GM23338 (cell line): ENCODE measurements around the gene POC1B. TPM values are rescaled to one million over a fixed set of nuclear protein-coding genes. Genes with fewer than 3 reads are reported as not detected.

ENCODE experiments used
- ATAC-seq: fragments of 200-7000 bp; cut with Tn5 transposase; 3 replicates; pipeline ENCODE4 v1.9.1; 2020
- DNase-seq: peaks from one replicate; pipeline ENCODE4 v3.0.0-alpha.2; 2015; ENCODE audit warnings: low spot score
- H2AFZ ChIP-seq: fragments of 200-600 bp; sonication (generic); 2 replicates; pipeline ENCODE4 v1.8.0; 2016; ENCODE audit warnings: antibody characterized with exemption, mild to moderate bottlenecking, moderate library complexity
- H3F3A ChIP-seq: fragments of 200-600 bp; sonication (generic); replicated peaks from 2 replicates; pipeline ENCODE4 v1.8.0; 2017; ENCODE audit warnings: antibody characterized with exemption, mixed run types, low read depth
- H3K27ac ChIP-seq: fragments of 200-600 bp; sonication (generic); 2 replicates; pipeline ENCODE4 v1.6.1; 2016; ENCODE audit warnings: low read depth
- H3K27me3 ChIP-seq: fragments of 200-600 bp; sonication (generic); 2 replicates; pipeline ENCODE4 v1.8.0; 2016; ENCODE audit warnings: mild to moderate bottlenecking, mixed run types, moderate library complexity; ENCODE audit not compliant: insufficient read depth
- H3K36me3 ChIP-seq: fragments of 200-600 bp; sonication (generic); 2 replicates; pipeline ENCODE4 v1.8.0; 2016; ENCODE audit warnings: mild to moderate bottlenecking; ENCODE audit not compliant: insufficient read depth
- H3K4me1 ChIP-seq: fragments of 200-600 bp; sonication (generic); 2 replicates; pipeline ENCODE4 v1.8.0; 2016; ENCODE audit warnings: mild to moderate bottlenecking, moderate library complexity; ENCODE audit not compliant: insufficient read depth
- H3K4me2 ChIP-seq: fragments of 200-600 bp; sonication (generic); 2 replicates; pipeline ENCODE4 v1.7.1; 2017; ENCODE audit warnings: mixed run types
- H3K4me3 ChIP-seq: fragments of 200-600 bp; sonication (generic); 2 replicates; pipeline ENCODE4 v1.6.1; 2016; ENCODE audit warnings: mixed run types
- H3K79me2 ChIP-seq: fragments of 200-600 bp; sonication (generic); replicated peaks from 2 replicates; pipeline ENCODE4 v1.8.0; 2017; ENCODE audit warnings: mild to moderate bottlenecking; ENCODE audit not compliant: insufficient read depth
- H3K9me2 ChIP-seq: fragments of 200-600 bp; sonication (generic); 2 replicates; pipeline ENCODE4 v1.8.0; 2017; ENCODE audit not compliant: insufficient read depth
- H4K20me1 ChIP-seq: fragments of 200-600 bp; sonication (generic); replicated peaks from 2 replicates; pipeline ENCODE4 v1.8.0; 2017; ENCODE audit warnings: mild to moderate bottlenecking; ENCODE audit not compliant: insufficient read depth
- H3K27ac Mint-ChIP-seq: 2 replicates; pipeline ENCODE4 v1.8.0; 2020; ENCODE audit warnings: inconsistent platforms, mild to moderate bottlenecking, moderate library complexity, mixed read lengths
- H3K27me3 Mint-ChIP-seq: 3 replicates; pipeline ENCODE4 v1.8.0; 2022; ENCODE audit warnings: low read depth, mild to moderate bottlenecking, moderate library complexity, mixed read lengths, inconsistent platforms; ENCODE audit not compliant: insufficient read depth, poor library complexity
- H3K36me3 Mint-ChIP-seq: 3 replicates; pipeline ENCODE4 v1.8.0; 2021; ENCODE audit warnings: low read depth, mild to moderate bottlenecking, inconsistent platforms, moderate library complexity, mixed read lengths
- H3K4me1 Mint-ChIP-seq: 3 replicates; pipeline ENCODE4 v1.8.0; 2020; ENCODE audit warnings: mild to moderate bottlenecking, inconsistent platforms, mixed read lengths
- H3K4me3 Mint-ChIP-seq: 3 replicates; pipeline ENCODE4 v1.8.0; 2021; ENCODE audit warnings: moderate library complexity, mild to moderate bottlenecking, inconsistent platforms, mixed read lengths
- H3K9me3 Mint-ChIP-seq: 3 replicates; pipeline ENCODE4 v1.8.0; 2020; ENCODE audit warnings: moderate library complexity, mild to moderate bottlenecking, inconsistent platforms, mixed read lengths
- CREB1 ChIP-seq: fragments of 250-450 bp; sonication (Bioruptor Pico); IDR thresholded peaks from 2 replicates; pipeline ENCODE4 v1.5.0; 2020; ENCODE audit warnings: low read depth, mild to moderate bottlenecking, moderate library complexity
- EZH2 ChIP-seq: fragments of 200-600 bp; sonication (generic); IDR thresholded peaks from one replicate; pipeline ENCODE4 v1.8.0; 2017; ENCODE audit warnings: antibody characterized with exemption, mild to moderate bottlenecking, low read depth; ENCODE audit not compliant: unreplicated experiment
- EZH2phosphoT487 ChIP-seq: fragments of 200-600 bp; sonication (generic); IDR thresholded peaks from one replicate; pipeline ENCODE4 v1.8.1; 2018; ENCODE audit warnings: antibody characterized with exemption; ENCODE audit not compliant: unreplicated experiment
- JUNB ChIP-seq: IDR thresholded peaks from one replicate; pipeline ENCODE4 v1.6.1; 2016; ENCODE audit warnings: antibody characterized with exemption; ENCODE audit not compliant: unreplicated experiment
- NANOG ChIP-seq: IDR thresholded peaks from 2 replicates; pipeline ENCODE4 v1.6.1; 2016; ENCODE audit warnings: antibody characterized with exemption, borderline replicate concordance
- POLR2AphosphoS5 ChIP-seq: IDR thresholded peaks from 2 replicates; pipeline ENCODE4 v1.6.1; 2016; ENCODE audit warnings: antibody characterized with exemption, low read depth
- STAT1 ChIP-seq: IDR thresholded peaks from one replicate; pipeline ENCODE4 v1.6.1; 2016; ENCODE audit warnings: antibody characterized with exemption; ENCODE audit not compliant: unreplicated experiment
- ZNF114 ChIP-seq: fragments of 250-450 bp; sonication (Bioruptor Pico); IDR thresholded peaks from 2 replicates; pipeline ENCODE4 v1.5.0; 2020; ENCODE audit warnings: mild to moderate bottlenecking, moderate library complexity
- ZNF331 ChIP-seq: fragments of 250-450 bp; sonication (Bioruptor Pico); IDR thresholded peaks from 2 replicates; pipeline ENCODE4 v1.5.0; 2020; ENCODE audit warnings: low read depth, mild to moderate bottlenecking, moderate library complexity
- polyA plus RNA-seq: library from polyadenylated mRNA; unstranded; fragments of >200 nt; fragmentation: Nextera tagmentation; extraction: Ambion mirVana; gene quantifications from 2 replicates; pipeline ENCODE4 v1.2.1, GENCODE V29; 2016
- total RNA-seq: library from RNA; depleted of rRNA; stranded (reverse); fragments of >200 nt; shearing (Covaris generic); gene quantifications from 2 replicates; pipeline ENCODE4 v1.2.3, GENCODE V29; 2014
- TF ChIP-seq, protein P1 (sequence below): IDR thresholded peaks from one replicate; pipeline ENCODE4 v1.6.1; 2018; ENCODE audit warnings: antibody characterized with exemption; ENCODE audit not compliant: unreplicated experiment
- TF ChIP-seq, protein P2 (sequence below), 2 experiments: fragments of 200-600 bp in 1 of 2; sonication (generic) in 1 of 2; conservative IDR thresholded peaks; 2 replicates each; pipeline versions ENCODE4 v1.5.1 to v1.6.1; 2016 to 2017; ENCODE audit warnings: antibody characterized with exemption in 2 of 2, low read depth in 2 of 2, mild to moderate bottlenecking in 2 of 2, moderate library complexity in 1 of 2
- TF ChIP-seq, protein P3 (sequence below): fragments of 250-450 bp; sonication (Bioruptor Pico); IDR thresholded peaks from 2 replicates; pipeline ENCODE4 v1.5.0; 2020; ENCODE audit warnings: mild to moderate bottlenecking, moderate library complexity
- TF ChIP-seq, protein P4 (sequence below): IDR thresholded peaks from 2 replicates; pipeline ENCODE4 v1.6.1; 2016; ENCODE audit warnings: antibody characterized with exemption

POC1B gene
- total and polyA plus RNA-seq, 2 experiments from 2014 or later = 11.8 to 17.5 TPM

DNA sequence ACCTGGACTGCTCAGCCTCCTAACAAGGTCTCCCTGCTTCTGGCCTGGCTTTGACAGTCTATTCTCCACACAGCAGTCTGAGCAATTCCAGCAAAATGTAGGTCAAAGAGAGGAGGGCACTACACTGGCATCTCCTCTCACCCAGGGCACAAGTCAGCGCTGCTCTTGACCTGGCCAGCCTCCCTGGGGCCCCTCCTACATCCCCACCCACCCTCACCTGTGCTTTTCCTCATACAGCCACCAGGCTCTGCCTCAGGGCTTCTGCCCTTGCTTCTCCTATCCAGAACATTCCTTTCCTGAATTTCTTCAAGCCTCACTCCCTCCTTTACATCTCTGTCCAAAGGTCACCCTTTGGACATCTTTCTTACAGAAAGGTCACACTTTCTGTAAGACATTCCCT is 34.9 kb downstream of the POC1B start:
- Histone ChIP-seq H3K79me2 (no peaks in the 10 kb centered on the region), H3K27ac (no peak overlapping the region), H3K27me3 (no peaks in the 10 kb centered on the region), H3K9me2 (no peaks in the 10 kb centered on the region), H3K4me3 (no peak overlapping the region), H3K4me1 (no peaks in the 10 kb centered on the region; the same call in 1 of the 2 replicates), H2AFZ (no peak overlapping the region), H3K4me2 (no peak overlapping the region), H3F3A (no peaks in the 10 kb centered on the region), H4K20me1 (no peaks in the 10 kb centered on the region), H3K36me3 (no peaks in the 10 kb centered on the region)
- DNase-seq (no peak), ATAC-seq (peak; percentile 71)
- no peak overlapping the region for H3K4me3 Mint-ChIP-seq
- no peak for TF ChIP-seq JUNB
- no peak for TF ChIP-seq EZH2
- TF ChIP-seq, protein P1, sequence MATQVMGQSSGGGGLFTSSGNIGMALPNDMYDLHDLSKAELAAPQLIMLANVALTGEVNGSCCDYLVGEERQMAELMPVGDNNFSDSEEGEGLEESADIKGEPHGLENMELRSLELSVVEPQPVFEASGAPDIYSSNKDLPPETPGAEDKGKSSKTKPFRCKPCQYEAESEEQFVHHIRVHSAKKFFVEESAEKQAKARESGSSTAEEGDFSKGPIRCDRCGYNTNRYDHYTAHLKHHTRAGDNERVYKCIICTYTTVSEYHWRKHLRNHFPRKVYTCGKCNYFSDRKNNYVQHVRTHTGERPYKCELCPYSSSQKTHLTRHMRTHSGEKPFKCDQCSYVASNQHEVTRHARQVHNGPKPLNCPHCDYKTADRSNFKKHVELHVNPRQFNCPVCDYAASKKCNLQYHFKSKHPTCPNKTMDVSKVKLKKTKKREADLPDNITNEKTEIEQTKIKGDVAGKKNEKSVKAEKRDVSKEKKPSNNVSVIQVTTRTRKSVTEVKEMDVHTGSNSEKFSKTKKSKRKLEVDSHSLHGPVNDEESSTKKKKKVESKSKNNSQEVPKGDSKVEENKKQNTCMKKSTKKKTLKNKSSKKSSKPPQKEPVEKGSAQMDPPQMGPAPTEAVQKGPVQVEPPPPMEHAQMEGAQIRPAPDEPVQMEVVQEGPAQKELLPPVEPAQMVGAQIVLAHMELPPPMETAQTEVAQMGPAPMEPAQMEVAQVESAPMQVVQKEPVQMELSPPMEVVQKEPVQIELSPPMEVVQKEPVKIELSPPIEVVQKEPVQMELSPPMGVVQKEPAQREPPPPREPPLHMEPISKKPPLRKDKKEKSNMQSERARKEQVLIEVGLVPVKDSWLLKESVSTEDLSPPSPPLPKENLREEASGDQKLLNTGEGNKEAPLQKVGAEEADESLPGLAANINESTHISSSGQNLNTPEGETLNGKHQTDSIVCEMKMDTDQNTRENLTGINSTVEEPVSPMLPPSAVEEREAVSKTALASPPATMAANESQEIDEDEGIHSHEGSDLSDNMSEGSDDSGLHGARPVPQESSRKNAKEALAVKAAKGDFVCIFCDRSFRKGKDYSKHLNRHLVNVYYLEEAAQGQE = no peak
- no peak for TF ChIP-seq NANOG
- TF ChIP-seq, protein P2, sequence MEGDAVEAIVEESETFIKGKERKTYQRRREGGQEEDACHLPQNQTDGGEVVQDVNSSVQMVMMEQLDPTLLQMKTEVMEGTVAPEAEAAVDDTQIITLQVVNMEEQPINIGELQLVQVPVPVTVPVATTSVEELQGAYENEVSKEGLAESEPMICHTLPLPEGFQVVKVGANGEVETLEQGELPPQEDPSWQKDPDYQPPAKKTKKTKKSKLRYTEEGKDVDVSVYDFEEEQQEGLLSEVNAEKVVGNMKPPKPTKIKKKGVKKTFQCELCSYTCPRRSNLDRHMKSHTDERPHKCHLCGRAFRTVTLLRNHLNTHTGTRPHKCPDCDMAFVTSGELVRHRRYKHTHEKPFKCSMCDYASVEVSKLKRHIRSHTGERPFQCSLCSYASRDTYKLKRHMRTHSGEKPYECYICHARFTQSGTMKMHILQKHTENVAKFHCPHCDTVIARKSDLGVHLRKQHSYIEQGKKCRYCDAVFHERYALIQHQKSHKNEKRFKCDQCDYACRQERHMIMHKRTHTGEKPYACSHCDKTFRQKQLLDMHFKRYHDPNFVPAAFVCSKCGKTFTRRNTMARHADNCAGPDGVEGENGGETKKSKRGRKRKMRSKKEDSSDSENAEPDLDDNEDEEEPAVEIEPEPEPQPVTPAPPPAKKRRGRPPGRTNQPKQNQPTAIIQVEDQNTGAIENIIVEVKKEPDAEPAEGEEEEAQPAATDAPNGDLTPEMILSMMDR (conservative IDR thresholded peaks at IDR 0.05; ENCODE audit: low read depth in 2 of 2) = no peak
- TF ChIP-seq ZNF331 (CRISPR knock-in tag) = no peak
- TF ChIP-seq, protein P3, sequence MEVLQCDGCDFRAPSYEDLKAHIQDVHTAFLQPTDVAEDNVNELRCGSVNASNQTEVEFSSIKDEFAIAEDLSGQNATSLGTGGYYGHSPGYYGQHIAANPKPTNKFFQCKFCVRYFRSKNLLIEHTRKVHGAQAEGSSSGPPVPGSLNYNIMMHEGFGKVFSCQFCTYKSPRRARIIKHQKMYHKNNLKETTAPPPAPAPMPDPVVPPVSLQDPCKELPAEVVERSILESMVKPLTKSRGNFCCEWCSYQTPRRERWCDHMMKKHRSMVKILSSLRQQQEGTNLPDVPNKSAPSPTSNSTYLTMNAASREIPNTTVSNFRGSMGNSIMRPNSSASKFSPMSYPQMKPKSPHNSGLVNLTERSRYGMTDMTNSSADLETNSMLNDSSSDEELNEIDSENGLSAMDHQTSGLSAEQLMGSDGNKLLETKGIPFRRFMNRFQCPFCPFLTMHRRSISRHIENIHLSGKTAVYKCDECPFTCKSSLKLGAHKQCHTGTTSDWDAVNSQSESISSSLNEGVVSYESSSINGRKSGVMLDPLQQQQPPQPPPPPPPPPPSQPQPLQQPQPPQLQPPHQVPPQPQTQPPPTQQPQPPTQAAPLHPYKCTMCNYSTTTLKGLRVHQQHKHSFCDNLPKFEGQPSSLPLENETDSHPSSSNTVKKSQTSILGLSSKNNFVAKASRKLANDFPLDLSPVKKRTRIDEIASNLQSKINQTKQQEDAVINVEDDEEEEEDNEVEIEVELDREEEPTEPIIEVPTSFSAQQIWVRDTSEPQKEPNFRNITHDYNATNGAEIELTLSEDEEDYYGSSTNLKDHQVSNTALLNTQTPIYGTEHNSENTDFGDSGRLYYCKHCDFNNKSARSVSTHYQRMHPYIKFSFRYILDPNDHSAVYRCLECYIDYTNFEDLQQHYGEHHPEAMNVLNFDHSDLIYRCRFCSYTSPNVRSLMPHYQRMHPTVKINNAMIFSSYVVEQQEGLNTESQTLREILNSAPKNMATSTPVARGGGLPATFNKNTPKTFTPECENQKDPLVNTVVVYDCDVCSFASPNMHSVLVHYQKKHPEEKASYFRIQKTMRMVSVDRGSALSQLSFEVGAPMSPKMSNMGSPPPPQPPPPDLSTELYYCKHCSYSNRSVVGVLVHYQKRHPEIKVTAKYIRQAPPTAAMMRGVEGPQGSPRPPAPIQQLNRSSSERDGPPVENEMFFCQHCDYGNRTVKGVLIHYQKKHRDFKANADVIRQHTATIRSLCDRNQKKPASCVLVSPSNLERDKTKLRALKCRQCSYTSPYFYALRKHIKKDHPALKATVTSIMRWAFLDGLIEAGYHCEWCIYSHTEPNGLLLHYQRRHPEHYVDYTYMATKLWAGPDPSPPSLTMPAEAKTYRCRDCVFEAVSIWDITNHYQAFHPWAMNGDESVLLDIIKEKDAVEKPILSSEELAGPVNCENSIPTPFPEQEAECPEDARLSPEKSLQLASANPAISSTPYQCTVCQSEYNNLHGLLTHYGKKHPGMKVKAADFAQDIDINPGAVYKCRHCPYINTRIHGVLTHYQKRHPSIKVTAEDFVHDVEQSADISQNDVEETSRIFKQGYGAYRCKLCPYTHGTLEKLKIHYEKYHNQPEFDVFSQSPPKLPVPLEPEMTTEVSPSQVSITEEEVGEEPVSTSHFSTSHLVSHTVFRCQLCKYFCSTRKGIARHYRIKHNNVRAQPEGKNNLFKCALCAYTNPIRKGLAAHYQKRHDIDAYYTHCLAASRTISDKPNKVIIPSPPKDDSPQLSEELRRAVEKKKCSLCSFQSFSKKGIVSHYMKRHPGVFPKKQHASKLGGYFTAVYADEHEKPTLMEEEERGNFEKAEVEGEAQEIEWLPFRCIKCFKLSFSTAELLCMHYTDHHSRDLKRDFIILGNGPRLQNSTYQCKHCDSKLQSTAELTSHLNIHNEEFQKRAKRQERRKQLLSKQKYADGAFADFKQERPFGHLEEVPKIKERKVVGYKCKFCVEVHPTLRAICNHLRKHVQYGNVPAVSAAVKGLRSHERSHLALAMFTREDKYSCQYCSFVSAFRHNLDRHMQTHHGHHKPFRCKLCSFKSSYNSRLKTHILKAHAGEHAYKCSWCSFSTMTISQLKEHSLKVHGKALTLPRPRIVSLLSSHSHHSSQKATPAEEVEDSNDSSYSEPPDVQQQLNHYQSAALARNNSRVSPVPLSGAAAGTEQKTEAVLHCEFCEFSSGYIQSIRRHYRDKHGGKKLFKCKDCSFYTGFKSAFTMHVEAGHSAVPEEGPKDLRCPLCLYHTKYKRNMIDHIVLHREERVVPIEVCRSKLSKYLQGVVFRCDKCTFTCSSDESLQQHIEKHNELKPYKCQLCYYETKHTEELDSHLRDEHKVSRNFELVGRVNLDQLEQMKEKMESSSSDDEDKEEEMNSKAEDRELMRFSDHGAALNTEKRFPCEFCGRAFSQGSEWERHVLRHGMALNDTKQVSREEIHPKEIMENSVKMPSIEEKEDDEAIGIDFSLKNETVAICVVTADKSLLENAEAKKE (CRISPR knock-in tag) = no peak
- TF ChIP-seq CREB1 (CRISPR knock-in tag) = no peak
- no peak for TF ChIP-seq POLR2AphosphoS5
- TF ChIP-seq EZH2phosphoT487 = no peak
- TF ChIP-seq, protein P4, sequence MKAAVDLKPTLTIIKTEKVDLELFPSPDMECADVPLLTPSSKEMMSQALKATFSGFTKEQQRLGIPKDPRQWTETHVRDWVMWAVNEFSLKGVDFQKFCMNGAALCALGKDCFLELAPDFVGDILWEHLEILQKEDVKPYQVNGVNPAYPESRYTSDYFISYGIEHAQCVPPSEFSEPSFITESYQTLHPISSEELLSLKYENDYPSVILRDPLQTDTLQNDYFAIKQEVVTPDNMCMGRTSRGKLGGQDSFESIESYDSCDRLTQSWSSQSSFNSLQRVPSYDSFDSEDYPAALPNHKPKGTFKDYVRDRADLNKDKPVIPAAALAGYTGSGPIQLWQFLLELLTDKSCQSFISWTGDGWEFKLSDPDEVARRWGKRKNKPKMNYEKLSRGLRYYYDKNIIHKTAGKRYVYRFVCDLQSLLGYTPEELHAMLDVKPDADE = no peak
- no peak for TF ChIP-seq ZNF114 (CRISPR knock-in tag)
- no peak for TF ChIP-seq STAT1
- peaks cover under 1% of the 10 kb centered on the region; the same call in 2 of the 3 replicates for H3K36me3 Mint-ChIP-seq
- H3K4me1 Mint-ChIP-seq = peaks cover 5% of the 10 kb centered on the region
- H3K27me3 Mint-ChIP-seq = no peaks in the 10 kb centered on the region
- H3K9me3 Mint-ChIP-seq = no peaks in the 10 kb centered on the region; the same call in 2 of the 3 replicates
- H3K27ac Mint-ChIP-seq = no peak overlapping the region
